Measurements from ENCODE around the gene IFRD2.

IFRD2 gene

DNA sequence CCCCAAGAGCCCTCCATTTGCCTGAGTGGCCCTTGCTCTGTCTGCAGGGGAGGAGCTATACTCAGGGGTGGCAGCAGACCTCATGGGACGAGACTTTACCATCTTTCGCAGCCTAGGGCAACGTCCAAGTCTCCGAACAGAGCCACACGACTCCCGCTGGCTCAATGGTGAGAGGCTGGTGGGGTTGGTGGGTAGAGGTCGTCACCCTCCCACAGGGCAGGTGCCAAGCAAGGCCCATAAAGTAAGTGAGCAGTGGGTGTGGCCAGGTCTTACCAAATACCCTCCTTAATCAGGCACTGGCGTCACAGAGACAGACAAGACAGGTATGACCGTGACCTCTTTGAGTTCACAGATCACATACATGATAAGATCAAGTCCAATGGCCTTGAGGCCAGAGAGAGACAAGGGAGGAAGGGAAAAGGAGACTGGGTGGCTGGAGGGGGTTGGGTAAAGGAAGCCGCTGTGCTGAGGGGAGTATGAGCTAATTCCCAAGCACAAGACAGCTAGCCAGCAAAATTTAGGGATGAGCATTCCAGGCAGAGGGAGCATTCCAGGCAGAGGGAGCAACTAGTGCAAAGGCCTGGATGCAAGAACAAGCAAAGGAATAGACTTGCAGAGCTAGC is 20.8 kb downstream of the IFRD2 start:
- peak overlapping the region; percentile 73 for H3K27ac ChIP-seq
- TF ChIP-seq ZFX (IDR thresholded peaks at IDR 0.05; ENCODE audit: borderline replicate concordance) = no peak
- TF ChIP-seq, protein P1, sequence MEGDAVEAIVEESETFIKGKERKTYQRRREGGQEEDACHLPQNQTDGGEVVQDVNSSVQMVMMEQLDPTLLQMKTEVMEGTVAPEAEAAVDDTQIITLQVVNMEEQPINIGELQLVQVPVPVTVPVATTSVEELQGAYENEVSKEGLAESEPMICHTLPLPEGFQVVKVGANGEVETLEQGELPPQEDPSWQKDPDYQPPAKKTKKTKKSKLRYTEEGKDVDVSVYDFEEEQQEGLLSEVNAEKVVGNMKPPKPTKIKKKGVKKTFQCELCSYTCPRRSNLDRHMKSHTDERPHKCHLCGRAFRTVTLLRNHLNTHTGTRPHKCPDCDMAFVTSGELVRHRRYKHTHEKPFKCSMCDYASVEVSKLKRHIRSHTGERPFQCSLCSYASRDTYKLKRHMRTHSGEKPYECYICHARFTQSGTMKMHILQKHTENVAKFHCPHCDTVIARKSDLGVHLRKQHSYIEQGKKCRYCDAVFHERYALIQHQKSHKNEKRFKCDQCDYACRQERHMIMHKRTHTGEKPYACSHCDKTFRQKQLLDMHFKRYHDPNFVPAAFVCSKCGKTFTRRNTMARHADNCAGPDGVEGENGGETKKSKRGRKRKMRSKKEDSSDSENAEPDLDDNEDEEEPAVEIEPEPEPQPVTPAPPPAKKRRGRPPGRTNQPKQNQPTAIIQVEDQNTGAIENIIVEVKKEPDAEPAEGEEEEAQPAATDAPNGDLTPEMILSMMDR (IDR thresholded peaks at IDR 0.05) = no peak

DNA sequence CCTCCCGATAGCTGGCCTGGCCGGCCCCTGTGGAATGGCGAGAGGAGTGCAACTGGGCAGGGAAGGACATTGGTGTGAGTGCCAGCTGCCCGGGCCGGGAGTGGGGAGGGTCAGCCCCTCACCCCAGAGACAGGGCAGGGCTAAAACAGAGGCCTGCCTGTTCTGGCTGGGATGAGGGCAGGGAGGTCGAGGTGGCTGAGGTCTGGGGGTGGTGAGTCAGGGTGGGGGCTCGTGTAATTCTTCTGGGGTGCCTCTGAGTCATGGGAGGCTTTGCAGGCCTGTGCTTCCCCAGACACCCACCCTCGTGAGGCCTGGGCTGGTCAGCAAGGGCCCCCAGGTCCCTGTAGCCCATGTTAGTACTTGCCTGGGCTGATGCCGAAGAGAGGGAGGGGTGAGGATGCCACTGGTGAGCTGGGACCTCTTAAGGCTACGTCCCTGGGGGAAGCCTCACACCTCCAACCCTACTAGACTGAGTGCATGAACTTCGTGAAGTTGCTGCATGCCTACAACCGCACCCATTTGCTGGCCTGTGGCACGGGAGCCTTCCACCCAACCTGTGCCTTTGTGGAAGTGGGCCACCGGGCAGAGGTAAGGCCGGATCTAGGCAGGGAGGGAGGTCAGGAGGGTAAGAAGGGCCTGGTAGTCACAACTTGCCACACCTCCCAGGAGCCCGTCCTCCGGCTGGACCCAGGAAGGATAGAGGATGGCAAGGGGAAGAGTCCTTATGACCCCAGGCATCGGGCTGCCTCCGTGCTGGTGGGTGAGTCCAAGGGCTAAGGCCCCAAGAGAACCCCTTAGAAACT is 21.6 kb downstream of the IFRD2 start:
- peak overlapping the region; percentile 73 for H3K27ac ChIP-seq
- no peak for TF ChIP-seq ZFX (IDR thresholded peaks at IDR 0.05; ENCODE audit: borderline replicate concordance)
- TF ChIP-seq, protein P1 (IDR thresholded peaks at IDR 0.05) = no peak

DNA sequence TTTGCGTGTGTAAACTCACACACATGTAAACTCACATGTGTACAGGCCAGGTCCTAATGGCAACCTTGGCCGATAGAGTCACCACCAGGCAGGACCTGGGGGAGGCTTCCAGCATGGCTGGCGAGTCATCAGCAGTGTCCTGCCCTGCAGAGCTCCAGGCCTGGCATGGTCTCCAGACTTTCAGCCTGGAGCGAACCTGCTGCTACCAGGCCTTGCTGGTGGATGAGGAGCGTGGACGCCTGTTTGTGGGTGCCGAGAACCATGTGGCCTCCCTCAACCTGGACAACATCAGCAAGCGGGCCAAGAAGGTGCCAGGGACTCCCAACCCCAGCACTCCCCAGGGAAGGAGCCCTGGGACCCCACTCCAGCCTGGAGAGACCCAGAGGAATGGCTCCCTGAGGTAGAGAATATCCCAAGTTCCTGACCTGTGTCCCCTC is 22.2 kb downstream of the IFRD2 start:
- H3K27ac ChIP-seq = peak overlapping the region; percentile 73
- TF ChIP-seq ZFX (IDR thresholded peaks at IDR 0.05; ENCODE audit: borderline replicate concordance) = no peak
- TF ChIP-seq, protein P1 (IDR thresholded peaks at IDR 0.05) = no peak

DNA sequence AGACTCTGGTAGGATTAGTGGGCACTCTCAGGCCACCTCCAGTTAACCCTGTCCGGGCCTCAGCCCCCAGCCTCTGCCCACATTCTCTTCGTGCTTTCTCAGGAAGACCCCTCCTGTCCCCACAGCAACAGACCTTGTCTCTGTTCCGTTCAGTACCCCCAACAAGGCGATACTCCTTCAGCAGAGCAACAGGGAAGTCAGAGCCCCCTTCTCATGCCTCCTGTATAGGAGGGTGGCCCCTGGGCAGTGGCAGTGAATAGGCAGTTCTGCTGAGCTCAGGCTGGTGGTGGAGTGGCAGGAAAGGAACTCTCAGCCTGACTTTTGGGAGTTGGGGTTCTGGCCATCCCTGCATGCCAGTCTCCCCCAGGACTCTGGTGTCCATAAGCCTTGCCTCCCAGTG is 22.8 kb downstream of the IFRD2 start:
- H3K27ac ChIP-seq = peak overlapping the region; percentile 73

DNA sequence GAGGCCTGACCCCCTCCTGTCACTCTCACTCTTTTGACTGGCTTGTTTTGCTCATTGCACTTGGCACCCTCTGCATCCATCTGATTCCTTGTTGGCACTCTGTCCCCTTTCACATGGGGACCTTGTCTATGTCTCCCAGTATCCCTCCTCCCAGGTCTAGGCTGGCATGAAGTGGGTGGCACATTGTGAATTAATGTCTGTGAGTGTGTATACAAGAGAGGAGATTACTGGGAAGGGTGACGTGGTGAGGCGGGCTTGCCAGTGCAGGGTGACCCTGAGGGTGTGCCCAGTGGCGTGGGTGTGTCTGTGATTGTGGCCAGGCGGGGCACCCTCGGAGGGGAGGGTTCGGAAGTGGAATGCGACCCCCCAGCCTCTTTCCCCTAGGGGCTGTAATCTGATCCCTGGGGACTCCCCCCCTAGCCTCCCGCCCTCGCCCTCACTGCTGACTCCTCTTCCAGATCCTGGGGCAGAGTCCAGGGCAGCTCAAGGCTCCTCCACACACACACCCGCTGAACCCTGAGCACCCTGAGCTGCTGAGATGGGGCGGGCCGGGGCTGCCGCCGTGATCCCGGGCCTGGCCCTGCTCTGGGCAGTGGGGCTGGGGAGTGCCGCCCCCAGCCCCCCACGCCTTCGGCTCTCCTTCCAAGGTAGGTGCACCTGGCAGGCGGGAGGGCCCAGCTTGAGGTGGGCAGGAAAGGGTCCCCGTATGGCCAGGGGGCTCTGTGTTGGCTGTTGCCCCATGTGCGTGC is 23.4 kb downstream of the IFRD2 start, which contains the start of gene SEMA3B:
TSS of gene SEMA3B (plus strand) at position 445 of the 749 bp plus-strand sequence. CDS start at position 539, 94 bp downstream.
- TF ChIP-seq, protein P1 (IDR thresholded peaks at IDR 0.05) = no peak
- no peak for TF ChIP-seq ZFX (IDR thresholded peaks at IDR 0.05; ENCODE audit: borderline replicate concordance)
- H3K27ac ChIP-seq = peak within 1 kb of the TSS; percentile 73

More for the DNA sequence above, 22.8 kb downstream of the IFRD2 start:
- no peak for TF ChIP-seq ZFX (IDR thresholded peaks at IDR 0.05; ENCODE audit: borderline replicate concordance)

DNA sequence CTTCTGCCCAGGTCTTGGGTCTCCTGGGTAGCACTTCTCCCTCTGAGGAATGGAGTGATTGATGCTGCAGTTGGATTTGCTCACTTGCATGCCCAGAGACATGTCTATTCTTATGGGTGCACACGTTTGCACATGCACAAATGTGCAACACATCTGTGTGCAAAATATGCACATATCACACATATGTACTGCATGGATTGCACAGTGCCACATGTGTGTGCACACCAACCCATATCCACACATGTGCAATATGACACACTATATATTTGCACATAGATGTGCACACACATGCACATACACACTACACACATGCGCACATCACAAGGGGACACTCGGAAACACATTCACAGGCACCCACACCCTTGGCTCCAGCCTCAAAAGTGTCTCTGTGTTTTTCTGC is 24.0 kb downstream of the IFRD2 start:
- no peak for TF ChIP-seq ZFX (IDR thresholded peaks at IDR 0.05; ENCODE audit: borderline replicate concordance)
- TF ChIP-seq, protein P1 (IDR thresholded peaks at IDR 0.05) = no peak
- H3K27ac ChIP-seq = peak overlapping the region; percentile 73

DNA sequence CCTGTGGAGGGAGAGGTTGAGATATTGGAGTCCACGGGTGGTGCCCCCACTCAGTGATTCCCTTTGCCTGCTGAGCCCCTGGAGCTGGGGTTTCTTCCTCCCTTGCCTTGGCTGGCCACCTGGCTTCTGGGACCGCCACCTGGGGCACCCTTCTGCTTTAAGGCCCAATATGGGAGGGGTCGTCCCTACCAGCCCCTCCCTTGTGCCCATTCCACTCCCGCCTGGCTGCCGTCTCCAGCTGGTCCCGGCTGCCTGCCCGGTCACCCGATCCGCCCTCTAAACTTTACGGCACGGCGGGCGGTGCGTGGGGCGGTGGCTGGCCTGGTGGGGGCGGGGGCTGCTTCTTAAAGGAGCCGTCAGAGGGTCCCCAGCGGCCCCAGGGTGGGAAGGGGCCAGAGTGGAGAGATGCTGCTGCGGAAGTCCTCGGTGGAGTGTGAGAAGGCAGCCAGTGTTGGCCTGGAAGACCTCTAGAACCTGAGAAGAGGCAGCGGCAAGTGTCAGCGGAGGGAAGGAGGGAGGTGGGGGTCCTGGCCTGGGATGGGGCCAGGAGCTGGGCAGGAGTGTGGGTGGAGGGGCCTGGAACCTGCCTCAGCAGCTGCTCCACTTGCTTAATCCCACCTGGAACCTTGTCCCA is 24.8 kb downstream of the IFRD2 start:
- H3K27ac ChIP-seq = peak overlapping the region; percentile 73
- TF ChIP-seq, protein P1 (IDR thresholded peaks at IDR 0.05) = no peak
- TF ChIP-seq ZFX (IDR thresholded peaks at IDR 0.05; ENCODE audit: borderline replicate concordance) = no peak

Data from 22Rv1 (cell line).